HG03095 (cell line): ENCODE results near the gene CCNL2.
"Not testable (repeated sequence)": the region's sequence is repeated elsewhere in the genome, so short reads cannot be mapped to it uniquely, and the experiment has no call there.

Experiments used
- ATAC-seq: cut with Tn5 transposase; IDR thresholded peaks from one replicate; pipeline ENCODE4 v1.9.1; 2021; ENCODE audit warnings: moderate library complexity; ENCODE audit not compliant: unreplicated experiment

CCNL2 gene

GRCh38 chr1:1399187-1399871, at the start of gene CCNL2:
TSS of gene CCNL2 (minus strand) at chr1:1399335. CDS start at chr1:1399306, 29 bp downstream.
- ATAC-seq: peak; percentile 87

- not testable (repeated sequence) for ATAC-seq
Measured at GRCh38 chr1:1446631-1447030, 47.5 kb upstream of the CCNL2 start.

DNA sequence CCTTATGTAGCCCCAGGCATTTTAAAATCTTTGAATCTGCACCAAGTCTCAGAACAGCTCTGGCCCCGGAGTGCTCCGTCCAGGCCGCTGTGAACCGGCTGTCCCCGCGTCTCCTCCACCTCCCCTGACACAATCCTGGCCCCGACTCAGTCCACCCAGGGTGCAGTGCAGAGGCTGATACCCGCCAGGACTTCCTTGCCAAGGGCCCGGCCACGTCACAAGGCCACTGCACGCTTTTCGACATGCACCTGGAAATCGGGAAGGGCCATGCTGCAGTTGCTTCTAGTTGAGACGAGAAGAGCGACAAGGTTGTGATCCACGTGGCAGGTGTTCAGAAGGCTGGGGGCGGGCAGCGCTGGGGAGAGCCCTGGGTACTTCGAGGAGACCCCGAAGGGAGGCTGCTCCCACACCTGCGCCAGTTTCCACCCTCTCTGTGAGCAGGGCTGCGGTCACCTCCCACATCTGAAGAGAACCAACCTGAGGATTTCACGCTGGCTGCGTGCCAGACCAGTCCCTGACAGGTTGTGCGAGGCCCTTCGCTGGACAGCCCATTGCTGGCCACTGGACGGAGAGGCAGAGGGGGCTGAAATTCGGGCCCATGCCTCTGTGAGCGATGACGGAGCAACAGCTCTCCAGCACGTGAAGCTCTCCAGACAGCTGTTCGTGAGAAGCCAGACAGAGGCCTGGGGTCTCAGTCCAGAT, 43.1 kb upstream of the CCNL2 start:
- ATAC-seq: no peak

DNA sequence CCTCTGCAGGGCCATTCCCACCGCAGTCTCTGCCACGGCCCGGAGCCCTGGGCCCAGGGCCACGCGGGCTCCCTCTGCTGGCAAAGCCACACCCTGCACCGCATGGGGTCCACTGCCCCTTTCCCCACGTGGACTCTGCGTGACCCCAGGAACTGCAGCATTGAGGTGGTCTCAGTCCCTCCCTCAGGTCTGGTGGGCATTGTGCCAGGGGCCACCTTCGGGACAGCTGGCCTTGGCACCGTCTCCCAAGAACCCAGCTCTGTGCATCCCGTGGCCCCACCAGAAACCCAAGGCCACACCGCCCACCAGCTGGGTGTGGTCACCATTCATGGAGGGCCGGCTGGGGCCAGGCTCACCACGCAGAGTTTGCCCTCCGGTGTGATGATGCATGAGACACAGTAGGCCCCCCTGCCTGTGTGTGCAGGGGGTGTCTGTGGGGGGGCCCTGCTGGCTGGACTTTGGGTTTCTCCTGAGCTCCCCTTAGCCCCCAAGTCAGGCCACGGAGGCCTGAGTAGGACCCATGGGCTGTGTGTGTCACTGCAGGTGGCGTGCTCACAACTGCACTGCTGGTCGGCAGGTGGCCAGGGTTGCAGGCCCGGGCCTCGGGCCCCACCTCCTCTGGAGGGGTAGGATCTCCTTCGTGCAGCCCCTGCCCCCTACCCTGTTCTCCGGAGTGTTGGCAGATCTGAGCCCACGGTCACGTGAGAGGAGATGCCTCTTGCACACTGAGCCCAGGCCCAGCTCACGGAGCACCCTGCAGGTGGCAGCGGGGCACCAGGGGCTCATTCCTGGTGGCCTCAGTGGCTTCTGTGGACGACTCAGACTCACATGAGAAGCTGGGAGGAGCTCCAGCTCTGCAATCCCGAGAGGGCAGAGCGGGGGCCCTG, 42.1 kb upstream of the CCNL2 start:
- ATAC-seq: no peak

- ATAC-seq: no peak
Measured at GRCh38 chr1:1440262-1441001, 41.3 kb upstream of the CCNL2 start.

GRCh38 chr1:1439546-1440261, 40.6 kb upstream of the CCNL2 start:
- no peak for ATAC-seq

GRCh38 chr1:1438531-1439381, 39.6 kb upstream of the CCNL2 start:
- no peak for ATAC-seq

- ATAC-seq: no peak
Measured at GRCh38 chr1:1437904-1438376, 38.8 kb upstream of the CCNL2 start.

DNA sequence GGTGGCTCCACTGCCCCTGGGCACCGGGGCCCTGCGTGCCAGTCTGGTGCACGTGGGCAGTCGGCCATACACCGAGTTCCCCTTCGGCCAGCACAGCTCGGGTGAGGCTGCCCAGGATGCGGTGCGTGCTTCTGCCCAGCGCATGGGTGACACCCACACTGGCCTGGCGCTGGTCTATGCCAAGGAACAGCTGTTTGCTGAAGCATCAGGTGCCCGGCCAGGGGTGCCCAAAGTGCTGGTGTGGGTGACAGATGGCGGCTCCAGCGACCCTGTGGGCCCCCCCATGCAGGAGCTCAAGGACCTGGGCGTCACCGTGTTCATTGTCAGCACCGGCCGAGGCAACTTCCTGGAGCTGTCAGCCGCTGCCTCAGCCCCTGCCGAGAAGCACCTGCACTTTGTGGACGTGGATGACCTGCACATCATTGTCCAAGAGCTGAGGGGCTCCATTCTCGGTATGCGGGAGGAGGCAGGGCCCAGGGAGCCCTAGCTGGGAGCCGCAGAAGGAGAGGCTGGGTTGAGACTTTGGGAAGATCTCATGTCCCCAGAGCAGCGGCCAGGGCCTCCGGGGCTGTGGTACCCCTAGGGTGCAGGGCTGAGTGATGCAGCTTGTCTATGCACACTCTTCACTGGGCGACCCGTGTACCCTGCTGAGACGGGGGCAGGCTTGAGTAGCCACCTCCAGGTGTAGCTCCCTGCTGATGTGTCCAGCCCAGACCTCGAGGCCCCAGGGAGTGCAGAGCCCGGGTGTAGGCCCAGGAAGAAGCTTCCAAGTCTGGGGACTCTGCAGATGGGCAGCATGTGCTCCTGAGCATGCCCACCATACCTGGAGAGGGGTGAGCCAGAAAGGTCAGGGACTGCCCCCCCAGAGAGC, 38.1 kb upstream of the CCNL2 start:
- ATAC-seq: no peak

DNA sequence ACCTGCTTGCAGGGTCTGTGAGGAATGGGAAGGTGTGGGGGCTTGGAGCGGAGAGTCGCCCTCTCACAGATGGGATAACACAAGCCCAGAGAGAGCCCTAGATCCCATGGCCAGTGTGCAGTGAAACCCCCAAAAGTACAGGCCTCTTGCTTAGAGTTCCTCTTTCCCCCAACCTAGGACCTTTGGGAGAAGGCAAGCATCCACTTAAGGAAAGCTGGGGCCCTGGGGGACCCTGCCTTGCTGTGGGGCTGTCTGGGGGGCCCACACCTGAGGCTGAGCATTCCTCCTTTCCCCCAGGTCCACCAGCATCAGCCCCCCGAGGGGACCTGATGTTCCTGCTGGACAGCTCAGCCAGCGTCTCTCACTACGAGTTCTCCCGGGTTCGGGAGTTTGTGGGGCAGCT, 37.5 kb upstream of the CCNL2 start:
- no peak for ATAC-seq

DNA sequence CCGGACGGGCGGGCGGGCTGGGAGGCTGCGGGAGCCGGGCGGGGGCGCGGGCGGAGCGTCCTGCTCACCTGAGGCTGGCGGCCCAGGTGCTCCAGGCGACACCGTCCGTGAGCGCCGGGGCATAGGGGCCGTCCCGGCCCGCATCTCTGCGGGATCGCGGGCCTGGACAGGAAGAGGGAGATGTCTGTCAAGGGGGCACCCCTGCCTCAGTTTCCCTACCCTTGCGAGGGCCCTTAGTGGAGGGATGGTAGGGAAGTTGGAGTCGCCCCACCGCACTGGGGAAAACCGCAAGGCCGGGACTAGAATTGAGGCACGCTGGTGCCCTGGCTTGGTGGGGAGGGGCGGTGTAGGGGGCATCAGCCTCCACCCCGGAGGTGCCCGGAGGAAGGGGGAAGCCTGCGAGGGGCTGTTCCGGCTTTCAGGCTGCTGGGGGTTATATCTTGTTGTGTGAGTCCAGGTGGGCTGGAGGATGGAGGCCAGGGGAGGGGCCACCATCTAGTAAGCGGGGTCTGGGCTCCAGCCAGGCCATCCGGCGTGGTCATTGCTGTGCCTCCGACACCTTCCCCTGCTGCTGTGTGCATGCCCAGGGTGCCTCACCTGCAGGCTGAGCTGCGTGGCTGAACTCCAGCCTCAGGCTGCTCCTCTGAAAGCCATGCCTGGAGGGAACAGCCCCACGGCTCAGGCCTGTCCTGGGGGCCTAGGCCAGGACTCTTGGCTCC, 36.9 kb upstream of the CCNL2 start:
- ATAC-seq: no peak

DNA sequence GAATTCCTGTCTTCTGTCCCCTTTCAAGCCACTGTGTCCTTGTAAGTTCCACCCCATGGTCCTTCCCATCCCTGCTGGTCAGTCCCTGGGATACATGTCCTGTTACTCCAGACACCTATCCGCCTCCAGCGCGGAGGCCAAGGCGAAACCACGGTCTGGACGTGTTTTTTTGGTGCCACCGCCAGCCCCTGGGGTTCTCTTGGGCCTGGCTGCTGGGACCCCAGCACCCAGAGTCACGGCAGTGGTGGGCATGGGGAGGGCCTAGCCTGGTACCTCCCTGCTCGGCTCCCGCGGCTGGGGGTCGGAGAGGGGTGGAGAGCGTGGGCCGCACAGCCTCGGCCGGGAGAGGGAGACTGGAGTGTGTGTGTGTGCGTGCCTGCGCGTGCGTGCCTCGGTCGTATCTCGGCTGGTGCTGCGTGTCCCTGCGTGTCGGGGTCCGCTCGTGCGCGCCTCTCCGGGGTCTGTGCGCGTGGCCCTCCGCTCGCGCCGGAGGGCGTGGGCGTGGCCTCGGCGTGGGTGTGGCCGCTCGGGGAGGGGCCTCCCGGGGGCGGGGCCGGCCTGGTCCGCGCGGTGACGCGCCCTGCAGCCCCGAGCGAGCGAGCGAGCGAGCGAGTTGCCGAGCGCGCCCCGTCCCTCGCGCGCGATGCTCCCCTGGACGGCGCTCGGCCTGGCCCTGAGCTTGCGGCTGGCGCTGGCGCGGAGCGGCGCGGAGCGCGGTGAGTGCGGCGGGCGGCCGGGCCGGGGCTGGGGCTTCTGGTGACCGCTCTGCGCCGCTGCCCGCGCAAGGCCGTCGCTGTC, 36.2 kb upstream of the CCNL2 start, which contains the start of gene VWA1:
Gene VWA1, plus strand, starts transcription at position 585 of the 798 bp plus-strand sequence. Its CDS starts 59 bp downstream, at position 644.
- no peak for ATAC-seq

DNA sequence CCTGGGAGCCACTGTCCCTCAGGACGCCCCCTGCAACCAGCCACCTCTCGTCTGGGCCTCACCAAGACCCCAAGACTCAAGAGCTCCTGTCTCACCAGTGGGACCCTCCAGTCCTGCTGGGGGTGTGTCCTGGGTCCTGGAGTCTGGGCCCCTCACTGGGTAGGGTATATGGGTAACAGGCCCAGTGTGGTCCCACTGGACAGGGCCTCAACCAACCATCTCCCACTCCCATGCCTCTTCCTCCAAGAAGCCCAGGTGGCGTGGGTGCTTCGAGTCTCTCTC, 35.6 kb upstream of the CCNL2 start:
- no peak for ATAC-seq

- no peak for ATAC-seq
Measured at GRCh38 chr1:1434131-1434823, 35.1 kb upstream of the CCNL2 start.

- no peak for ATAC-seq
Measured at GRCh38 chr1:1433804-1434130, 34.6 kb upstream of the CCNL2 start.
